ENCODE data around the gene SLBP.
A peak's percentile ranks its signal among the peaks of the same experiment; 100 is the strongest.

The SLBP gene

GRCh38 chr4:1652088-1652487 lies 60.0 kb downstream of the SLBP start:
- H3K4me3 ChIP-seq (ENCODE audit: low read length), result no peak overlapping the region
- DNase-seq (ENCODE audit: low read depth), result no peak
- no peak for TF ChIP-seq CTCF (conservative IDR thresholded peaks at IDR 0.05; ENCODE audit: low read length)

- TF ChIP-seq CTCF (conservative IDR thresholded peaks at IDR 0.05; ENCODE audit: low read length), result no peak
- H3K4me3 ChIP-seq (ENCODE audit: low read length), result no peak overlapping the region
- DNase-seq (ENCODE audit: low read depth), result no peak
Measured at GRCh38 chr4:1651609-1652008, 60.5 kb downstream of the SLBP start.

GRCh38 chr4:1648962-1649361 lies 63.2 kb downstream of the SLBP start:
- TF ChIP-seq CTCF (conservative IDR thresholded peaks at IDR 0.05; ENCODE audit: low read length), result no peak
- H3K4me3 ChIP-seq (ENCODE audit: low read length), result no peak overlapping the region
- no peak for DNase-seq (ENCODE audit: low read depth)

GRCh38 chr4:1647432-1647831 lies 64.7 kb downstream of the SLBP start:
- H3K4me3 ChIP-seq (ENCODE audit: low read length), result no peak overlapping the region
- no peak for TF ChIP-seq CTCF (conservative IDR thresholded peaks at IDR 0.05; ENCODE audit: low read length)
- no peak for DNase-seq (ENCODE audit: low read depth)

- H3K4me3 ChIP-seq (ENCODE audit: low read length), result no peak overlapping the region
- TF ChIP-seq CTCF (conservative IDR thresholded peaks at IDR 0.05; ENCODE audit: low read length), result no peak
- DNase-seq (ENCODE audit: low read depth), result no peak
Measured at GRCh38 chr4:1646690-1647089, 65.4 kb downstream of the SLBP start.

- no peak for TF ChIP-seq CTCF (conservative IDR thresholded peaks at IDR 0.05; ENCODE audit: low read length)
- peak; percentile 51 for DNase-seq (ENCODE audit: low read depth)
- no peak overlapping the region for H3K4me3 ChIP-seq (ENCODE audit: low read length)
Measured at GRCh38 chr4:1644891-1645657, 67.0 kb downstream of the SLBP start.

- H3K4me3 ChIP-seq (ENCODE audit: low read length), result no peak overlapping the region
- no peak for TF ChIP-seq CTCF (conservative IDR thresholded peaks at IDR 0.05; ENCODE audit: low read length)
- DNase-seq (ENCODE audit: low read depth), result no peak
Measured at GRCh38 chr4:1643971-1644735, 68.0 kb downstream of the SLBP start.
